Measurements from ENCODE around the gene CNPPD1.

The CNPPD1 gene

DNA sequence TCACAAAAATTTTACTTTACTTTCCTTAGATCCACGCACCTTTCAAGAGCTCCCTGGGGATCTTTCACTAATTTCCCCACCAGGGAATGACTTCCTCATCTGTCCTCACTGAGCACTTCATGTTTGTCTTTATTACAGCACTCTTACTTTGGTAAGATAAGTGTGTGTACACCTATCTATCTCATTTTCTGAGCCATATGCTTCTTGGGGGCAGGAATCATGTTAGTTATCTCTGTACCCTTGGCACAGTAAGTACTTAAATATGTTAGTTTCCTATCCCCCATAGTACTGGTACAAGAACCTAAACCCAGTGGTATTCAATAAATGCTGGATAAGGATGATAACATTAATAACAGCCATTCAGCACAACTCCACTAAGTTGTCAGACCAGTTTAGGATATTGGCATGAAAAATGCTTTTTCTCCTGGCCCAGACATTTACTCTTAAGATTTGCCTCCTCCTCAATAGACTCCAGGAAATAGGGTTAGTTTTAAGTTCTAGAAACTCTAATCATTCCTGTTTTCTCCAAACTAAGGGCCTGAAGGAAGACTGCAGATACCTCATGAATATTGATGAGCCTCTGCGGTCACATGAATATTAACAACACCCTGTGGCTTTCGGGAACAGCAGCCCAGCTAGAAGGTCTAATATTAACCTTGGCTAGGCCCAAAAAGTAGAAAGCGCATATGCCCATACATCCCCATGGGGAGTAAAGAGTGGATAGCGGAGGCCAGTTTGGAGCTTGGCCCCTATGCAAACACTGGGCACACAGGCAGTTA is 54.3 kb downstream of the CNPPD1 start:
- no peak overlapping the region for H3K4me3 Mint-ChIP-seq
- H3K36me3 Mint-ChIP-seq, result no peaks in the 10 kb centered on the region
- H3K27ac Mint-ChIP-seq, result no peak overlapping the region
- no peak for DNase-seq
- CTCF ChIA-PET, result interaction anchor here (0.5 to 8.9 kb wide), 17 partner anchors 11 to 300 kb away, joined by 3 to 101 read pairs (median 5); partner anchors contain the start of genes CFAP65 and IHH
- peaks cover 7% of the 10 kb centered on the region for H3K4me1 Mint-ChIP-seq
- H3K9me3 Mint-ChIP-seq, result no peaks in the 10 kb centered on the region
- H3K27me3 Mint-ChIP-seq, result no peaks in the 10 kb centered on the region
